A673 (cell line): ENCODE results near the gene GPR89A. TPM values are rescaled to one million over a fixed set of nuclear protein-coding genes. Genes with fewer than 3 reads are reported as not detected.
A peak's percentile ranks its signal among the peaks of the same experiment; 100 is the strongest.

Experiments
- BruUV-seq: library from RNA; stranded (reverse); fragments of 400-500 nt; replicated peaks from 2 replicates; lab custom pipeline; 2021; lab: Mats Ljungman, UMichigan
- CTCF ChIA-PET: fragments of 300-600 bp; sonication (Branson Sonifier 250); formaldehyde crosslinking; loops from one replicate; lab custom pipeline; 2022; ENCODE audit warnings: antibody characterized with exemption; lab: Charles Lee
- POLR2A ChIA-PET: fragments of 300-600 bp; sonication (Branson Sonifier 250); formaldehyde crosslinking; loops from one replicate; lab custom pipeline; 2022; ENCODE audit warnings: antibody characterized with exemption; ENCODE audit not compliant: low non-redundant PET; lab: Charles Lee
- DNase-seq: peaks from one replicate; pipeline ENCODE4 v3.0.0-alpha.2; 2015; ENCODE audit warnings: low spot score
- H3K27ac ChIP-seq: fragments of 200-600 bp; sonication (generic); 2 replicates; pipeline ENCODE4 v1.5.1; 2016; ENCODE audit warnings: mixed run types, low read depth, mild to moderate bottlenecking, mixed read lengths, antibody characterized with exemption, low read length; ENCODE audit not compliant: poor library complexity, severe bottlenecking
- H3K27me3 ChIP-seq: fragments of 200-600 bp; sonication (generic); replicated peaks from 2 replicates; pipeline ENCODE4 v1.6.1; 2017; ENCODE audit warnings: mixed run types, low read depth, mild to moderate bottlenecking, mixed read lengths, antibody characterized with exemption, low read length; ENCODE audit not compliant: insufficient read depth, poor library complexity
- H3K36me3 ChIP-seq: fragments of 200-600 bp; sonication (generic); 2 replicates; pipeline ENCODE4 v1.6.1; 2016; ENCODE audit warnings: mixed run types, mild to moderate bottlenecking, mixed read lengths, antibody characterized with exemption, low read length; ENCODE audit not compliant: insufficient read depth, poor library complexity, severe bottlenecking
- H3K4me1 ChIP-seq: fragments of 200-600 bp; sonication (generic); 2 replicates; pipeline ENCODE4 v1.6.1; 2017; ENCODE audit warnings: mixed run types, mild to moderate bottlenecking, mixed read lengths, antibody characterized with exemption, low read length; ENCODE audit not compliant: insufficient read depth, poor library complexity, severe bottlenecking
- H3K4me3 ChIP-seq: fragments of 200-600 bp; sonication (generic); 2 replicates; pipeline ENCODE4 v1.5.1; 2016; ENCODE audit warnings: low read depth, mixed run types, mild to moderate bottlenecking, mixed read lengths, low read length; ENCODE audit not compliant: poor library complexity, severe bottlenecking
- H3K9me3 ChIP-seq: fragments of 200-600 bp; sonication (generic); 2 replicates; pipeline ENCODE4 v1.6.1; 2016; ENCODE audit warnings: mixed run types, low read depth, mild to moderate bottlenecking, mixed read lengths, antibody characterized with exemption, low read length; ENCODE audit not compliant: poor library complexity, severe bottlenecking
- CTCF ChIP-seq: fragments of 300-800, 200-600 bp; sonication (generic); conservative IDR thresholded peaks from 2 replicates; pipeline ENCODE4 v1.5.1; 2017; ENCODE audit warnings: low read depth, mild to moderate bottlenecking, antibody characterized with exemption, low read length, moderate library complexity, mixed read lengths
- EZH2 ChIP-seq: fragments of 200-600 bp; sonication (generic); IDR thresholded peaks from 2 replicates; pipeline ENCODE4 v1.6.1; 2017; ENCODE audit warnings: borderline replicate concordance, low read depth, mild to moderate bottlenecking, mixed read lengths, antibody characterized with exemption, low read length; ENCODE audit not compliant: poor library complexity, severe bottlenecking
- intact Hi-C: fragments of 100-400 bp; cut with micrococcal nuclease; formaldehyde crosslinking; loops from one replicate; pipeline ENCODE4 v1.10.0; 2022; ENCODE audit not compliant: unreplicated experiment
- total RNA-seq: library from RNA; stranded (reverse); gene quantifications from 2 replicates; pipeline ENCODE4 v1.2.3, GENCODE V29; 2021

GPR89A gene
- total RNA-seq, 1 experiment from 2014 or later = 31.3 TPM

- intact Hi-C loops = no loop called here
- no peak for TF ChIP-seq EZH2
- TF ChIP-seq CTCF = no peak
- no TSS peak for BruUV-seq
- H3K9me3 ChIP-seq = no peaks in the 10 kb centered on the region
- no peak overlapping the region for H3K4me3 ChIP-seq
- no peaks in the 10 kb centered on the region for H3K36me3 ChIP-seq
- no peak overlapping the region for H3K27ac ChIP-seq
- no peak for DNase-seq
- H3K4me1 ChIP-seq = no peaks in the 10 kb centered on the region
- POLR2A ChIA-PET = no interaction called here
- no peaks in the 10 kb centered on the region for H3K27me3 ChIP-seq
- CTCF ChIA-PET = no interaction called here
Measured at GRCh38 chr1:145689922-145690321, 82.1 kb downstream of the GPR89A start.

- intact Hi-C loops = no loop called here
- H3K36me3 ChIP-seq = no peaks in the 10 kb centered on the region
- no peaks in the 10 kb centered on the region for H3K27me3 ChIP-seq
- BruUV-seq = no TSS peak
- peak; percentile 13 for DNase-seq
- no peak overlapping the region for H3K27ac ChIP-seq
- no peak for TF ChIP-seq CTCF
- no peaks in the 10 kb centered on the region for H3K4me1 ChIP-seq
- ChIA-PET CTCF (no interaction called here), POLR2A (no interaction called here)
- no peaks in the 10 kb centered on the region for H3K9me3 ChIP-seq
- no peak overlapping the region for H3K4me3 ChIP-seq
Measured at GRCh38 chr1:145690587-145691558, 83.1 kb downstream of the GPR89A start.

- DNase-seq = no peak
- intact Hi-C loops = no loop called here
- H3K27me3 ChIP-seq = no peaks in the 10 kb centered on the region
- H3K27ac ChIP-seq = no peak overlapping the region
- no TSS peak for BruUV-seq
- H3K4me3 ChIP-seq = no peak overlapping the region
- no peaks in the 10 kb centered on the region for H3K9me3 ChIP-seq
- ChIA-PET POLR2A (no interaction called here), CTCF (no interaction called here)
- TF ChIP-seq CTCF = no peak
- TF ChIP-seq EZH2 = no peak
- H3K4me1 ChIP-seq = no peaks in the 10 kb centered on the region
- H3K36me3 ChIP-seq = no peaks in the 10 kb centered on the region
Measured at GRCh38 chr1:145692785-145693443, 85.1 kb downstream of the GPR89A start.
